ENCODE data around the gene BCL2L15.
A peak's percentile ranks its signal among the peaks of the same experiment; 100 is the strongest.

BCL2L15 gene

DNA sequence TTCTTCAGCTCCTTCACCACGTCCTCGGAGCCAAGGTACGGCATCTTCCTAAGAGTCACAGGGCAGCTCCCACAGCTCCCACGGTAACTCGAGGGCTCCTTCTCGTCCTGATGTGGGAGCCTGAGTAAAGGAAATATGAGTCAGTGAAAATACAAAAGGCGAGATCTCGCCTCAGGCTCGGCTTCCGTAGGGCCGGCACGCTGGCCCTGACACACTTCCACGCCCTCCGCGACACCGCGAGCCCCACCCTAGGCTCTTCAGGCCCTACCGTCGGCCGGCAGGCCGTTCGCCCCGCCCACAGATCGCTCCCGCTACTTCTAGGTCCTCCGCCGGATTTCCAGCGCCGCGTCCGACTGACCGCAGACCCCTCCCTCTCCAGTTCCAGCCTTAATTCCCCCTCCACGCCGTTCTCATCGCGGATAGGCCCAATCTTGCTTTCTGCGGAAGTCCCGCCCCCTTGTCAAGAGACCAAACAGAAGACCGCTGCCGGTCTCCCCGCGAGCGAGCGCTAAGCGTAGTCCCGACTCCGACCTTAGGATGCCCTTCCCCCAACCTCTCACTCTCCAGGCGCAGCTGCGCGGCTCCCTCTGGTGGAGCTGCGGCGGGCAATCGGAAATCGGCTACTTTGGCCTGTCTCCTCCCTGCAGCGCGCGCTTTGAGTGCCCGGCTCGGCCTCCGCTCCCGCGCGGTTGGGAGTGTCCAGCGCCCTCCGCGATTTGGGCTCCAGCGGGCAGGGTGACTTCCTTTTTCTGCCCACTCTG, 17.5 kb upstream of the BCL2L15 start, which contains the start of the genes AP4B1 and DCLRE1B:
TSS of gene AP4B1 (minus strand) at position 126 of the 761 bp plus-strand sequence. CDS start at position 44, 82 bp downstream.
TSS of gene DCLRE1B (plus strand) at position 653 of the 761 bp plus-strand sequence. CDS start 261 bp downstream, outside the sequence.
- DNase-seq: peak; percentile 95

DNA sequence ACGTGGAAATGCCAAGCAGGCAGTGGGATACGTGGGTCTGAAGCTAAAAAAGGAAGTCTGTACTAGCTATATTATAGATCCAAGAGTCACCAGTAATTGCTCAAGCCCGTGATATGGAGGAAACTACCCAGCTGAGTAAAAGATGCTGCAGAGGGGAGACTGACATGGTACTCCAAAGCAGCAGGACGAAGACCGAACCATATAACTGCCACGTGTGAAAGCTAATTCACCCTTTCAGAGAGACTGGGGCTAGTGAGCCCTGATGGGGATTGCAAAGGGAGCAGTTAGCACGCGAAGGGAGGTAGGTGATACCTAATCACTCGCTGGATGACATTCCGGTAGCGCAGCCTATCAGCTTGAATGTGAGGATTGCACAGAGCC, 16.9 kb upstream of the BCL2L15 start:
- no peak for DNase-seq

- no peak for DNase-seq
Observed at GRCh38 chr1:113903501-113904292, 16.3 kb upstream of the BCL2L15 start.

DNA sequence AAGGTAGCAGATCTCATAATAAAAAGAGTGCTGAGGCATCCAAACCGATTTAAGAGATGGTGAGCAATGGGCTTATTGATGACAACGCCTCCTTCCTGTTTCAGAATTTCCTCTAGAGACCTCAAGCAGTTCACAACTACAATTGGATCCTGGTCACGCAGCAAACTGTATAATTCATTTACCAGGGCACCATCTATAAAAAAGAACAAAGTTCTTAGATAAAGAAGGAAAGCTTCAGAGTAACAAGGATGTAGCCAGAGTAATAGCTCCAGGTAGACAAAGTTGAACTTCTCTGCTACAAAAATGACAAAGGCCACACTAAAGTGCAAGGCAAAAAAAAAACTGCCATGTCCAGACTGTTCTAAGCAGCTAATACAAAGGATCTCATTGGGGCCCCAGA, 13.8 kb upstream of the BCL2L15 start:
- no peak for DNase-seq

GRCh38 chr1:113899111-113899510, 11.7 kb upstream of the BCL2L15 start:
- no peak for DNase-seq

GRCh38 chr1:113898241-113898814, 10.9 kb upstream of the BCL2L15 start:
- no peak for DNase-seq

DNA sequence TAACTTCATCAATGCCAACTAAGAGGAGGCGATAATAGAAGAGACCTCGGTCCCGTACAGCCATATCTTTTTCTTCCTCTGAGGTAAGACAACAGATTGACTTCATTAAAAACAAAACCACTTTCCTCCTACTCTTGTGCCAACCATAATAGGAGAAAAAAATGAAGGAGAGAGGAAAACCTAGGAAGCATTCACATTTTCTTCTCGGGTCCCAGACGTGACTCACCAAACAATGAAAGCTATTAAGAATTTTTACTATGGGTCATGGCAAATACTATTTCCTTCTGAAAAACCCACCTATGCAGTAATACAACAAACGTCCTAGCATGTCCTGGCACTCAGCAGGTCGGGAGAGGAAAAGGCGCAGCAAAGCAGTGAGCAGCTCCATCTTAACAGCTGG, 8.6 kb upstream of the BCL2L15 start:
- no peak for DNase-seq

DNA sequence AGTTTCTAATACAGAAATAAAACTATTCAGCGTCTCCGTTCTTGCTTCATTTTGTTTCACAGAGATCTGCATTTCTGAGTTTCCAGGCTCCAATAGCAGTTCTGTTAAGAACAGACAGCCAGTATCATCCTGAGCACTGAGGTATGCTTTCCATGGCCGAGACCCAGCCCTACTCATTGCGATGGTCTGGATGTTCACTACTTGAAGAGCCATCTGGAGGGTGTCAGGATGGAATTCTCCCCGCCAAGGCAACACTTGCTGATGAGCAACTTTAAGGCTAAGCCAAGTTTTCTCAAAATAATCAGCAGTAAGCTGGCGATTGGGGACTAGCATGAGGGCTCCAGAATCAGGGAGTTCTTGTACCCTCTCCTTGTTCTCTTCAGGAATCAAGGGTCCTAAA, 7.7 kb upstream of the BCL2L15 start:
- DNase-seq: no peak

GRCh38 chr1:113893267-113893666, 5.9 kb upstream of the BCL2L15 start:
- no peak for DNase-seq

- peak; percentile 39 for DNase-seq
Observed at GRCh38 chr1:113891631-113892220, 4.3 kb upstream of the BCL2L15 start.

GRCh38 chr1:113890816-113891215, 3.4 kb upstream of the BCL2L15 start:
- DNase-seq: no peak

DNA sequence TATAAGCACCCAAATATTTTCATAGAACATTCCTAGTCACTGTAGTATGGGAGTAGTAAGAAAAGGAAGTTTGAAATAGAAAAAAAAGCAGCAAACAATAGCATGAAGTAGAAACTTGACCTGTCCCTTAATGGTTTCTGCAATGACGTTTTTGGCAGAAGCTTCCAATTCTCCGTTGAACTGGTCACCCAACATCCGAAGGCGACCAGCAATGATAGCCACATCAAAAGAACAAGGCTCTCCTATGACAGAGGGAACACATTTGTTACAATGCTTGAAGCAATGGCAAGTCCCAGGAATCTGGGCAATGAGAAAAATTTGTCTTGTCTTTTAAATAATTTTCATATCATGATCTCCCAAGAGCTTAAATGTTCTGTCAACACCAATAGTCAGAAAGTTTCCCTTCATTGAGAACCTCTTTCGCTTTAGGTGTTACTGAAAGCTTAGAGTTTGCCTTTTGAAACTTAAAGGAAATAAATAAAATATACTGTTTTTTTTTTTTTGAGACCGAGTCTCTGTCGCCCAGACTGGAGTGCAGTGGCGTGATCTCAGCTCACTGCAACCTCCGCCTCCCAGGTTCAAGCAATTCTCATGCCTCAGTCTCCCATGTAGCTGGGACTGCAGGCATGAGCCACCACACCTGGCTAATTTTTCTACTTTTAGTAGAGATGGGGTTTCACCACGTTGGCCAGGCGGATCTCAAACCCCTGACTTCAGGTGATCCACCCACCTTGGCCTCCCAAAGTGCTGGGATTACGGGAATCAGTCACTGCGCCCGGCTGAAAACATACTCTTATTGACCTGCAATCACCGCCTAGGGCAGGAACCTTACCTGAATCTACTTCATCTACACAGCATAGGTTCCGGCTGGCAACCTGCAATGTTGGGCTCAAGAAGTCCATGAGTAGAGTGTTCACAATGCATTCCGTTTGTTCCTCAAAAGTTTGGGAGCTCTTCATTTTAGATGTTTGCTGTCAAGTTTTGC, 672 bp downstream of the BCL2L15 start:
- DNase-seq: no peak

- DNase-seq: no peak
Observed at GRCh38 chr1:113881661-113882060, 5.7 kb downstream of the BCL2L15 start.

- DNase-seq: no peak
Observed at GRCh38 chr1:113879739-113880038, 7.7 kb downstream of the BCL2L15 start.

GRCh38 chr1:113876176-113876575, 11.2 kb downstream of the BCL2L15 start:
- no peak for DNase-seq

- DNase-seq: no peak
Observed at GRCh38 chr1:113875714-113876113, 11.7 kb downstream of the BCL2L15 start.

DNA sequence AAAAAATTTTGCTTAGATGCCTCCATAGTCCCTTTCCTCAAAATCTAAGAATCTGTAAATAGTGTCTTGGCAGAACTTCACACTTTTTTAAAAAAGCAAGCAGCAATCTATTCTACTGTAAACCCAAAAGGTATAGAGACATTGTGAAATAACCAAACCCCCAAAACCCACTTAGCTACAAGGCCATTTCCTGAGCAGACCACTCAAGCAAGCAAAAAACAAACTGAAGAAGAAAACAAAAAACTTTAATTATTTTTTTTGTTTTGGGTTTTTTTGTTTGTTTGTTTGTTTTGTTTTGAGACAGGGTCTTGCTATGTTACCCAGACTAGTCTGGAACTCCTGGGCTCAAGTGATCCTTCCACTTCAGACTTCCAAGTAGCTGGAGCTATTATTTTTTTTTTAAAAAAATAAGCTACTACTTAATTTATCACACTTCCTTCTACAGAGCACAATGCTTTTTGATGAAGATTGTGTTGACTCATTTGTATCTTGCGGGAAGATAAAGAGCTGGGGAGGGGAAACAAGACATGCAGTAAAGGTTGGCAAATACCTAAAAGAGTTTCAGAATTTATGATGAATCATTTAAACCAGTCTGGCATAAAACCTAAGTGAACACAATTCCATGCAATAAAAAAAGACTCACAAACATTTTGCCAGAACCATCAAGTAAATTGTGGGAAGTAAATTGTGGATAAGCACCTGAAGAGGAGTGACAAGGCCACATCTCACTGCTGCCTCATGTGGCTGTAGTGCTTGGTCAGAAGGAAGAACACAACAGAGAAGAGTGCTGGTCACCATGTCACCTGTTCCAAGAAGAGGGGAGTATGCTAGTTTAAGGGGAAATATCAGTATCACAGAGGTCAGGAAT, 13.1 kb downstream of the BCL2L15 start:
- DNase-seq: no peak

- DNase-seq: no peak
Observed at GRCh38 chr1:113872219-113872935, 15.0 kb downstream of the BCL2L15 start.

DNA sequence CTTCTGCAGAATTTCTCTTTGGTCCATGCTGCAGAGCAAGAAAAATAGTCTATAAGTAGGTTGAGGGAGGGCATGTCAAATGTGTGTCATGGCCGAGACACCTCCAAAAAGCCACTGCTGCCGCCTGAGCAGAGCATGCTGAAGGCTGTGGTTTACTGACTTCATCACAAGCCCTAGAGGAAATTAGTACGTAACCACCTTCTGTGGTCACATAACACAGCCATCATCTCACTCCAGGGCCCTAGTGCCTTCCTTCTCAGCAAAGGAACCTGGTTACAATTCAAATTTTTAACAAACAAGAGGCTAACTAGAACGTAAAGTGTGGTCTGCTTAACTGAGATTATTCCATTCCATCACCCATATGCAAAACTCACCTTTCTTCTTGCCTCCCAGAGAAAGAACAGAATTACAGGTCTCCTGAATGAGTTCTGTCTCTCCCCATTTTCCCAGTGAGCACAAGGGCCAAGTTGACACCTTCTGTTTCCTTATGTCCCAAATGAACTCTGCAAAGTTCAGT, 15.7 kb downstream of the BCL2L15 start, which contains the start of gene PTPN22:
TSS of gene PTPN22 (minus strand) at position 116 of the 517 bp plus-strand sequence.
- no peak for DNase-seq

GRCh38 chr1:113870778-113871177, 16.6 kb downstream of the BCL2L15 start:
- no peak for DNase-seq

All from NCI-H1436 treated with DMSO at 0.1 percent for 48 hours (cell line).